Nephron progenitor cell (in vitro differentiated cells): ENCODE results near the gene TRPM5.

Source experiments
- DNase-seq: peaks from one replicate; pipeline ENCODE4 v3.0.0; 2021
- H3K27ac Mint-ChIP-seq: 2 replicates; pipeline ENCODE4 v1.8.0; 2021; ENCODE audit warnings: mild to moderate bottlenecking, moderate library complexity, mixed read lengths
- H3K27me3 Mint-ChIP-seq: 2 replicates; pipeline ENCODE4 v1.8.0; 2021; ENCODE audit warnings: mild to moderate bottlenecking, low read depth, mixed read lengths; ENCODE audit not compliant: poor library complexity
- H3K36me3 Mint-ChIP-seq: 2 replicates; pipeline ENCODE4 v1.8.0; 2021; ENCODE audit warnings: low read depth, mixed read lengths
- H3K4me1 Mint-ChIP-seq: 2 replicates; pipeline ENCODE4 v1.8.0; 2021; ENCODE audit warnings: mixed read lengths
- H3K4me3 Mint-ChIP-seq: 2 replicates; pipeline ENCODE4 v1.8.0; 2021; ENCODE audit warnings: mild to moderate bottlenecking, moderate library complexity, mixed read lengths
- H3K9me3 Mint-ChIP-seq: 2 replicates; pipeline ENCODE4 v1.8.0; 2021; ENCODE audit warnings: mild to moderate bottlenecking, moderate library complexity, mixed read lengths
- TF ChIP-seq, protein P1 (sequence below): fragments of 200-600 bp; sonication (generic); IDR thresholded peaks from 2 replicates; pipeline ENCODE4 v1.5.0; 2021; ENCODE audit warnings: antibody characterized with exemption

Gene TRPM5

DNA sequence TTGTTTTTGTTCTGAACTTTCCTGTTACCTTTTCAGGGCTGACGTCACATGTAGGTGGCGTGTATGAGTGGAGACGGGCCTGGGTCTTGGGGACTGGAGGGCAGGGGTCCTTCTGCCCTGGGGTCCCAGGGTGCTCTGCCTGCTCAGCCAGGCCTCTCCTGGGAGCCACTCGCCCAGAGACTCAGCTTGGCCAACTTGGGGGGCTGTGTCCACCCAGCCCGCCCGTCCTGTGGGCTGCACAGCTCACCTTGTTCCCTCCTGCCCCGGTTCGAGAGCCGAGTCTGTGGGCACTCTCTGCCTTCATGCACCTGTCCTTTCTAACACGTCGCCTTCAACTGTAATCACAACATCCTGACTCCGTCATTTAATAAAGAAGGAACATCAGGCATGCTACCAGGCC lies 47.3 kb downstream of the TRPM5 start:
- TF ChIP-seq, protein P1, sequence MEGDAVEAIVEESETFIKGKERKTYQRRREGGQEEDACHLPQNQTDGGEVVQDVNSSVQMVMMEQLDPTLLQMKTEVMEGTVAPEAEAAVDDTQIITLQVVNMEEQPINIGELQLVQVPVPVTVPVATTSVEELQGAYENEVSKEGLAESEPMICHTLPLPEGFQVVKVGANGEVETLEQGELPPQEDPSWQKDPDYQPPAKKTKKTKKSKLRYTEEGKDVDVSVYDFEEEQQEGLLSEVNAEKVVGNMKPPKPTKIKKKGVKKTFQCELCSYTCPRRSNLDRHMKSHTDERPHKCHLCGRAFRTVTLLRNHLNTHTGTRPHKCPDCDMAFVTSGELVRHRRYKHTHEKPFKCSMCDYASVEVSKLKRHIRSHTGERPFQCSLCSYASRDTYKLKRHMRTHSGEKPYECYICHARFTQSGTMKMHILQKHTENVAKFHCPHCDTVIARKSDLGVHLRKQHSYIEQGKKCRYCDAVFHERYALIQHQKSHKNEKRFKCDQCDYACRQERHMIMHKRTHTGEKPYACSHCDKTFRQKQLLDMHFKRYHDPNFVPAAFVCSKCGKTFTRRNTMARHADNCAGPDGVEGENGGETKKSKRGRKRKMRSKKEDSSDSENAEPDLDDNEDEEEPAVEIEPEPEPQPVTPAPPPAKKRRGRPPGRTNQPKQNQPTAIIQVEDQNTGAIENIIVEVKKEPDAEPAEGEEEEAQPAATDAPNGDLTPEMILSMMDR: no peak
- H3K9me3 Mint-ChIP-seq: no peaks in the 10 kb centered on the region
- H3K27ac Mint-ChIP-seq: peak overlapping the region; percentile 86
- peaks cover 15% of the 10 kb centered on the region for H3K4me1 Mint-ChIP-seq
- DNase-seq: no peak
- no peaks in the 10 kb centered on the region for H3K27me3 Mint-ChIP-seq
- peaks cover 11% of the 10 kb centered on the region for H3K36me3 Mint-ChIP-seq
- no peak overlapping the region for H3K4me3 Mint-ChIP-seq

- Mint-ChIP-seq H3K4me1 (peaks cover 10% of the 10 kb centered on the region), H3K36me3 (peaks cover 11% of the 10 kb centered on the region), H3K27ac (no peak overlapping the region), H3K27me3 (no peaks in the 10 kb centered on the region), H3K9me3 (no peaks in the 10 kb centered on the region), H3K4me3 (no peak overlapping the region)
- TF ChIP-seq, protein P1: no peak
- no peak for DNase-seq
Measured at GRCh38 chr11:2396471-2396870, 47.8 kb downstream of the TRPM5 start.

- no peak for DNase-seq
- no peak overlapping the region for H3K27ac Mint-ChIP-seq
Measured at GRCh38 chr11:2395856-2396255, 48.5 kb downstream of the TRPM5 start.

GRCh38 chr11:2395211-2395730 lies 49.0 kb downstream of the TRPM5 start:
- Mint-ChIP-seq H3K27ac (no peak overlapping the region), H3K4me1 (peaks cover 10% of the 10 kb centered on the region)

More at GRCh38 chr11:2395856-2396255, 48.5 kb downstream of the TRPM5 start:
- Mint-ChIP-seq H3K4me3 (no peak overlapping the region), H3K4me1 (peaks cover 6% of the 10 kb centered on the region), H3K36me3 (peaks cover 11% of the 10 kb centered on the region), H3K9me3 (no peaks in the 10 kb centered on the region), H3K27me3 (no peaks in the 10 kb centered on the region)
- TF ChIP-seq, protein P1: no peak

DNA sequence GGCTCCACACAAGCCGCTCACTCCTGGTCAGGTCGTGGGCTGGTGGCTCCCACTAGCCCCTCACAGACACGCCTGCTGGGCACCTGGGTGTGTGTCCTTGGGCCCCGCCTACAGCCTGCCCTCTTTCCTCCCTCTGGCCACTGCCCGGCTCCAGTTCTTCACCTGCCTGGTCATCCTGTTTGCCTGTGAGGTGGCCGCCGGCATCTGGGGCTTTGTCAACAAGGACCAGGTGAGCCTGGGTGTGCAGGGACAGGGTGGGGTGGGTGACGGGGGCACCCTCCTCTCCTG lies 49.6 kb downstream of the TRPM5 start:
- no peak overlapping the region for H3K4me3 Mint-ChIP-seq
- no peak for DNase-seq
- TF ChIP-seq, protein P1: no peak

More at GRCh38 chr11:2395211-2395730, 49.0 kb downstream of the TRPM5 start:
- H3K27me3 Mint-ChIP-seq: no peaks in the 10 kb centered on the region
- DNase-seq: no peak
- H3K9me3 Mint-ChIP-seq: no peaks in the 10 kb centered on the region
- peaks cover 11% of the 10 kb centered on the region for H3K36me3 Mint-ChIP-seq
- no peak overlapping the region for H3K4me3 Mint-ChIP-seq
- TF ChIP-seq, protein P1: no peak

More for the DNA sequence above, 49.6 kb downstream of the TRPM5 start:
- Mint-ChIP-seq H3K27ac (no peak overlapping the region), H3K4me1 (peaks cover 15% of the 10 kb centered on the region), H3K9me3 (no peaks in the 10 kb centered on the region), H3K36me3 (peaks cover 11% of the 10 kb centered on the region), H3K27me3 (no peaks in the 10 kb centered on the region)
